HEK293T (cell line): ENCODE measurements around the gene CST1.
"Not testable (repeated sequence)": the region's sequence is repeated elsewhere in the genome, so short reads cannot be mapped to it uniquely, and the experiment has no call there.

Experiments
- ARNT ChIP-seq: fragments of 450-650 bp; IDR thresholded peaks from 2 replicates; pipeline ENCODE4 v1.6.1; 2017; ENCODE audit warnings: mild to moderate bottlenecking
- BHLHE40 ChIP-seq: fragments of 450-650 bp; IDR thresholded peaks from 2 replicates; pipeline ENCODE4 v1.6.1; 2016; ENCODE audit warnings: mild to moderate bottlenecking, moderate library complexity, borderline replicate concordance
- CTBP1 ChIP-seq: fragments of 450-650 bp; IDR thresholded peaks from 2 replicates; pipeline ENCODE4 v1.6.1; 2016; ENCODE audit warnings: borderline replicate concordance
- FOXA1 ChIP-seq: fragments of 450-650 bp; IDR thresholded peaks from 2 replicates; pipeline ENCODE4 v1.6.1; 2016; ENCODE audit warnings: mild to moderate bottlenecking
- FOXK2 ChIP-seq: fragments of 450-650 bp; IDR thresholded peaks from 2 replicates; pipeline ENCODE4 v1.6.1; 2016; ENCODE audit warnings: mild to moderate bottlenecking
- FOXM1 ChIP-seq: fragments of 450-650 bp; IDR thresholded peaks from 2 replicates; pipeline ENCODE4 v1.6.1; 2017; ENCODE audit warnings: mild to moderate bottlenecking, borderline replicate concordance
- HDGF ChIP-seq: fragments of 450-650 bp; IDR thresholded peaks from 2 replicates; pipeline ENCODE4 v1.6.1; 2017; ENCODE audit warnings: antibody characterized with exemption, borderline replicate concordance
- L3MBTL2 ChIP-seq: fragments of 450-650 bp; conservative IDR thresholded peaks from 2 replicates; pipeline ENCODE4 v1.6.1; 2016; ENCODE audit warnings: mild to moderate bottlenecking
- LEF1 ChIP-seq: fragments of 450-650 bp; IDR thresholded peaks from 2 replicates; pipeline ENCODE4 v1.6.1; 2017; ENCODE audit warnings: mild to moderate bottlenecking, borderline replicate concordance
- NFRKB ChIP-seq: fragments of 450-650 bp; IDR thresholded peaks from 2 replicates; pipeline ENCODE4 v1.6.1; 2016; ENCODE audit warnings: mild to moderate bottlenecking, moderate library complexity
- SP1 ChIP-seq: fragments of 450-650 bp; IDR thresholded peaks from 2 replicates; pipeline ENCODE4 v1.6.1; 2017
- SUZ12 ChIP-seq: fragments of 450-650 bp; IDR thresholded peaks from 2 replicates; pipeline ENCODE4 v1.6.1; 2016; ENCODE audit warnings: mild to moderate bottlenecking

GRCh38 chr20:23722851-23723250 is 27.9 kb downstream of the CST1 start:
- not testable (repeated sequence) for TF ChIP-seq BHLHE40, SP1, FOXK2, FOXA1, FOXM1, HDGF, CTBP1, NFRKB, LEF1, L3MBTL2, ARNT, SUZ12
